ENCODE measurements around the gene EEF2K. TPM values are rescaled to one million over a fixed set of nuclear protein-coding genes. Genes with fewer than 3 reads are reported as not detected.

Gene EEF2K
- total and polyA plus RNA-seq, 2 of the 13 experiments (the other 11 are each of a cell fraction or from before 2014, with no cell fraction given): 22.0 to 23.8 TPM

- TF ChIP-seq MBD4 (IDR thresholded peaks at IDR 0.05; ENCODE audit: borderline replicate concordance, low read length) (no peak), HOXA5 (CRISPR knock-in tag; IDR thresholded peaks at IDR 0.05) (peak; percentile 46; the same call in 1 of the 2 replicates), TCF12 (IDR thresholded peaks at IDR 0.05) (no peak), TCF12 (CRISPR knock-in tag; IDR thresholded peaks at IDR 0.05) (0 out of 2 replicates have a peak, but pooled peaks have one; percentile 7), KDM5A (IDR thresholded peaks at IDR 0.05; ENCODE audit: borderline replicate concordance, low read length) (peak; percentile 59; the same call in 1 of the 2 replicates), ZNF781 (CRISPR knock-in tag; IDR thresholded peaks at IDR 0.05; ENCODE audit: borderline replicate concordance, not compliant biosample characterization) (peak; percentile 19), HOXD1 (CRISPR knock-in tag; IDR thresholded peaks at IDR 0.05) (peak; percentile 54; the same call in 1 of the 2 replicates), KDM1A (CRISPR knock-in tag; IDR thresholded peaks at IDR 0.05) (peak; percentile 77; the same call in 1 of the 2 replicates), ZSCAN21 (CRISPR knock-in tag; IDR thresholded peaks at IDR 0.05; ENCODE audit: borderline replicate concordance) (0 out of 2 replicates have a peak, but pooled peaks have one; percentile 31), KAT8 (CRISPR knock-in tag; IDR thresholded peaks at IDR 0.05) (no peak), ZNF354B (CRISPR knock-in tag; IDR thresholded peaks at IDR 0.05) (peak; percentile 45; the same call in 1 of the 2 replicates), PRPF4 (IDR thresholded peaks at IDR 0.05; ENCODE audit: low read depth, low read length, poor library complexity, severe bottlenecking) (peak; percentile 27), ZNF18 (CRISPR knock-in tag; IDR thresholded peaks at IDR 0.05; ENCODE audit: insufficient replicate concordance) (peak; percentile 59), REPIN1 (CRISPR knock-in tag; IDR thresholded peaks at IDR 0.05; ENCODE audit: borderline replicate concordance, low read depth) (peak; percentile 9; the same call in 1 of the 2 replicates), ZNF878 (CRISPR knock-in tag; IDR thresholded peaks at IDR 0.05) (no peak), RFXANK (CRISPR knock-in tag; IDR thresholded peaks at IDR 0.05) (no peak), ZNF678 (CRISPR knock-in tag; IDR thresholded peaks at IDR 0.05) (peak; percentile 3; the same call in 1 of the 2 replicates), MXD4 (CRISPR knock-in tag; IDR thresholded peaks at IDR 0.05) (no peak), MBNL3 (CRISPR knock-in tag; conservative IDR thresholded peaks at IDR 0.05) (no peak)
- TF ChIP-seq, protein P1, sequence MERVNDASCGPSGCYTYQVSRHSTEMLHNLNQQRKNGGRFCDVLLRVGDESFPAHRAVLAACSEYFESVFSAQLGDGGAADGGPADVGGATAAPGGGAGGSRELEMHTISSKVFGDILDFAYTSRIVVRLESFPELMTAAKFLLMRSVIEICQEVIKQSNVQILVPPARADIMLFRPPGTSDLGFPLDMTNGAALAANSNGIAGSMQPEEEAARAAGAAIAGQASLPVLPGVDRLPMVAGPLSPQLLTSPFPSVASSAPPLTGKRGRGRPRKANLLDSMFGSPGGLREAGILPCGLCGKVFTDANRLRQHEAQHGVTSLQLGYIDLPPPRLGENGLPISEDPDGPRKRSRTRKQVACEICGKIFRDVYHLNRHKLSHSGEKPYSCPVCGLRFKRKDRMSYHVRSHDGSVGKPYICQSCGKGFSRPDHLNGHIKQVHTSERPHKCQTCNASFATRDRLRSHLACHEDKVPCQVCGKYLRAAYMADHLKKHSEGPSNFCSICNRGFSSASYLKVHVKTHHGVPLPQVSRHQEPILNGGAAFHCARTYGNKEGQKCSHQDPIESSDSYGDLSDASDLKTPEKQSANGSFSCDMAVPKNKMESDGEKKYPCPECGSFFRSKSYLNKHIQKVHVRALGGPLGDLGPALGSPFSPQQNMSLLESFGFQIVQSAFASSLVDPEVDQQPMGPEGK (CRISPR knock-in tag; IDR thresholded peaks at IDR 0.05): peak; percentile 1
These were observed 1.0 kb downstream of the EEF2K start (continued) for GRCh38 chr16:22206842-22207714.

Measured in HepG2 (cell line).